ENCODE data around the gene RNF214.

- TF ChIP-seq TAF1 (IDR thresholded peaks at IDR 0.05; ENCODE audit: borderline replicate concordance, low read depth, low read length): no peak
- TF ChIP-seq POLR2A (IDR thresholded peaks at IDR 0.05; ENCODE audit: low read depth, low read length): no peak
Measured at GRCh38 chr11:117229411-117229810, 3.1 kb upstream of the RNF214 start.
